Stimulated activated CD4-positive, alpha-beta T cell treated with anti-CD3 and anti-CD28 coated beads, Interleukin-1b, Interleukin-23, amount 100 ng/mL, for 24 hours (primary cell): ENCODE results near the gene SAP25.
"Not testable (repeated sequence)": the region's sequence is repeated elsewhere in the genome, so short reads cannot be mapped to it uniquely, and the experiment has no call there.

Source experiments
- DNase-seq, 4 experiments: peaks; one replicate each; pipeline ENCODE4 v3.0.0-alpha.2; 2020; ENCODE audit warnings: low read depth in 4 of 4, low spot score in 1 of 4

The SAP25 gene

GRCh38 chr7:100538654-100539435, 34.9 kb downstream of the SAP25 start, which contains the start of gene AGFG2:
Gene AGFG2, plus strand, starts transcription at chr7:100539203. Its CDS starts 144 bp downstream, at chr7:100539347.
- DNase-seq = peak; percentile 99 to 100 (median 100)

GRCh38 chr7:100538348-100538653, 35.4 kb downstream of the SAP25 start:
- DNase-seq = no peak

GRCh38 chr7:100536695-100537094, 37.0 kb downstream of the SAP25 start:
- DNase-seq = not testable (repeated sequence)

- not testable (repeated sequence) for DNase-seq
Measured at GRCh38 chr7:100535982-100536381, 37.7 kb downstream of the SAP25 start.

GRCh38 chr7:100532165-100533022, 41.3 kb downstream of the SAP25 start:
- DNase-seq = no peak

- DNase-seq = not testable (repeated sequence)
Measured at GRCh38 chr7:100528108-100528866, 45.4 kb downstream of the SAP25 start.

GRCh38 chr7:100523192-100523591, 50.5 kb downstream of the SAP25 start:
- not testable (repeated sequence) for DNase-seq
